Tibial nerve (tissue), 4 donors: ENCODE results near the gene GPATCH2L.

ENCODE experiments used
- EP300 ChIP-seq, 2 donors: sonication (generic); formaldehyde crosslinking; IDR thresholded peaks; one replicate each; pipeline ENCODE4 v1.6.1; 2017; ENCODE audit warnings: antibody characterized with exemption in 2 of 2, mild to moderate bottlenecking in 1 of 2
- TF ChIP-seq, protein P1 (sequence below), 5 experiments: fragments of 200-600 bp in 3 of 5; fragments of 450-650 bp in 2 of 5; sonication (generic) in 3 of 5; IDR thresholded peaks; one replicate each; pipeline ENCODE4 v1.5.1; 2016 to 2019; ENCODE audit warnings: antibody characterized with exemption in 5 of 5, mild to moderate bottlenecking in 3 of 5, moderate library complexity in 2 of 5

DNA sequence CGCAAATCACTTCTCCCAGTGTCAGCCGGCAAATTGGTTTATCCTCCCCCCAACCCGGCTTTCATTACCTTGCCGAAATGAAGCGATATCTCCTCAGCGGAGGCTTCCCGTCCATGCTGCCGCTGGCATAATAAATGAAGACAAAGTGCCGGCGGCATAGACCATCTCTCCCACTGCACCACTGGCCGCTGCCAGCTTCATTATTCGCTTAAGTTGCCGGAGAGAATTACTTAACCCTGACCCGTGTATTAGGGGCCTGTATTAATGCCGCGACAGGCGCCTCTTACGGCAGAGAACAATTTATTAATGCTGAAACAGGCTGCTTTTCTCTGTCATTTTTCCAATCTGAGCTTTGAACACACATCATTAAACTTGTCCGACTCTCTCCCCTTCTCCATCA lies 17.5 kb upstream of the GPATCH2L start:
- TF ChIP-seq, protein P1, sequence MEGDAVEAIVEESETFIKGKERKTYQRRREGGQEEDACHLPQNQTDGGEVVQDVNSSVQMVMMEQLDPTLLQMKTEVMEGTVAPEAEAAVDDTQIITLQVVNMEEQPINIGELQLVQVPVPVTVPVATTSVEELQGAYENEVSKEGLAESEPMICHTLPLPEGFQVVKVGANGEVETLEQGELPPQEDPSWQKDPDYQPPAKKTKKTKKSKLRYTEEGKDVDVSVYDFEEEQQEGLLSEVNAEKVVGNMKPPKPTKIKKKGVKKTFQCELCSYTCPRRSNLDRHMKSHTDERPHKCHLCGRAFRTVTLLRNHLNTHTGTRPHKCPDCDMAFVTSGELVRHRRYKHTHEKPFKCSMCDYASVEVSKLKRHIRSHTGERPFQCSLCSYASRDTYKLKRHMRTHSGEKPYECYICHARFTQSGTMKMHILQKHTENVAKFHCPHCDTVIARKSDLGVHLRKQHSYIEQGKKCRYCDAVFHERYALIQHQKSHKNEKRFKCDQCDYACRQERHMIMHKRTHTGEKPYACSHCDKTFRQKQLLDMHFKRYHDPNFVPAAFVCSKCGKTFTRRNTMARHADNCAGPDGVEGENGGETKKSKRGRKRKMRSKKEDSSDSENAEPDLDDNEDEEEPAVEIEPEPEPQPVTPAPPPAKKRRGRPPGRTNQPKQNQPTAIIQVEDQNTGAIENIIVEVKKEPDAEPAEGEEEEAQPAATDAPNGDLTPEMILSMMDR (IDR thresholded peaks at IDR 0.05): no peak
- no peak for TF ChIP-seq EP300 (IDR thresholded peaks at IDR 0.05)
